Skeletal muscle cell (primary cell): ENCODE data around the gene TMEM205.
A peak's percentile ranks its signal among the peaks of the same experiment; 100 is the strongest.
"Not testable (repeated sequence)": the region's sequence is repeated elsewhere in the genome, so short reads cannot be mapped to it uniquely, and the experiment has no call there.

Source experiments
- DNase-seq: peaks from one replicate; pipeline ENCODE4 v3.0.0-alpha.2; 2010; ENCODE audit warnings: low read depth
- H3K4me3 ChIP-seq: 2 replicates; pipeline ENCODE4 v1.5.1; 2011; ENCODE audit warnings: low read depth, mild to moderate bottlenecking, control low read depth, low read length, moderate library complexity

Gene TMEM205

DNA sequence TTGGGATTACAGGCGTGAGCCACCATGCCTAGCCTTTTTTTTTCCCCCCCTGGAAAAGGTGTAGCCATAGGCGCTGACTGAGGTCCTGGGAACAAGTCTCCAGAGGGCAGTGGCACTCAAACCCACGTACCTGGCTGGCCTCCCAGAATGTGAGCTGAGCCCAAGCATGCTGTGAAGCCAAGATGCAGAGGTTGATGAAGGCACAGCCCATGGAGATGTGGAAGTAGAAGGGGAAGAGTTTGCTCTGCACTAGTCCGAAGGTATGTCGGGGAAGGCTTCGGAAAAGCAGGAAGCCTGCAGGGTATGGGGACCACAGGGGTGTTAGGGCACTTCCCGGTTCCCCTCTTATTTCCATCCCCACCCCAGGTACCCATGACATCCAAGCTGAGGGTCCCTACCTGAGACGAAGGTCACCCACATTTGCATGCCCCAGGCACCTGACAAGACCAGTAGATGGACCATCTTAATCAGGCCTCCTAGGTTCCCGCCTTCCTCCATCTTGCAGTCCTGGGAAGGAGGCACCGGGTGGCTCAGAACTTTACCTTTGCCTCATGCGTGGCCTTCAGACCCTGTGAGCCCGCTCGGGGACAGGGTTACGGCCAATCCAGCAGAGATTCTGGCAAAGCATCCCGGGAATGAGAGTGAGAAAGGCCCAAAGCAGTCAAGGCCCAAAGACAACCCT lies 805 bp downstream of the TMEM205 start:
- no peak for DNase-seq
- H3K4me3 ChIP-seq = peak overlapping the region; percentile 67

- DNase-seq = no peak
- no peak overlapping the region for H3K4me3 ChIP-seq
These were observed 3.6 kb downstream of the TMEM205 start for GRCh38 chr19:11342429-11342828.

GRCh38 chr19:11340099-11340467 lies 6.0 kb downstream of the TMEM205 start:
- not testable (repeated sequence) for H3K4me3 ChIP-seq, DNase-seq

GRCh38 chr19:11339254-11340098 lies 6.6 kb downstream of the TMEM205 start, which contains the start of gene RAB3D:
Gene RAB3D (minus strand): TSS chr19:11339657. CDS start chr19:11337399, 2,258 bp downstream.
- H3K4me3 ChIP-seq = peak within 1 kb of the TSS; percentile 49
- peak; percentile 38 for DNase-seq

DNA sequence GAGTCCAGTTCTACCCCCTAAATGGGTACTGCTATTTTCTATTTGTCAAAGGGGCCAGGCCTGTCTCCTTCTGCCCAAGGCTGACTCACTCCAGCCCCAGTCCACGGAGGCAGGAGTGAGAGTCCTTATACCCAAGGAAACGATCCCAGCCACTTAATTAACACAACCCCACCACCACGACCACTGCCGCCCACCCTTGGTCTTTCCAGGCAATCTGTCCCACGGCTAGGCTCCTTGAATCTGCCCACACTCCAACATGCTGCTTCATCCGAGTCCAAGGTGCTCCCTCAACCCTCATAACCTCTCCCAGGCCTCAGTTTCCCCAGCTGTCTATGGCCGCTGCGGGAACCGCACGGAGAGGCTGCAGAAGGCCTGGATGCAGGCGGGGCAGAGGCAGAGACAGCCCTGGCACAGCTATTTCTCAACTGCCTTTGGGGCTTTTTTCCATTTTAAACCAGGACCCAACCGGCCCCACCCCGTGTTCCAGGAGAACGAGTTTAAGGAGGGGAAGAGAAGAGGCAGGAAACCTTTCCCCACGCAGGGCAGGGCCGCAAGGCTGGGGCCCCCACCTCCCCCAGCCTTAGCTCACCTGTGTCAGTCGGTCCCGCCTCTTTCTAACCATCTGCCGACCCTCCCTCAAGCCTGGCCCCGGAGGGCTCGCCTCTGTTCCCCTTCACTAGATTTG lies 7.4 kb downstream of the TMEM205 start:
- DNase-seq = no peak
- peak overlapping the region; percentile 49 for H3K4me3 ChIP-seq

- no peak for DNase-seq
- no peak overlapping the region for H3K4me3 ChIP-seq
These were observed 7.9 kb downstream of the TMEM205 start for GRCh38 chr19:11338121-11338520.

- no peak for DNase-seq
- H3K4me3 ChIP-seq = no peak overlapping the region
These were observed 9.0 kb downstream of the TMEM205 start for GRCh38 chr19:11337080-11337479.

DNA sequence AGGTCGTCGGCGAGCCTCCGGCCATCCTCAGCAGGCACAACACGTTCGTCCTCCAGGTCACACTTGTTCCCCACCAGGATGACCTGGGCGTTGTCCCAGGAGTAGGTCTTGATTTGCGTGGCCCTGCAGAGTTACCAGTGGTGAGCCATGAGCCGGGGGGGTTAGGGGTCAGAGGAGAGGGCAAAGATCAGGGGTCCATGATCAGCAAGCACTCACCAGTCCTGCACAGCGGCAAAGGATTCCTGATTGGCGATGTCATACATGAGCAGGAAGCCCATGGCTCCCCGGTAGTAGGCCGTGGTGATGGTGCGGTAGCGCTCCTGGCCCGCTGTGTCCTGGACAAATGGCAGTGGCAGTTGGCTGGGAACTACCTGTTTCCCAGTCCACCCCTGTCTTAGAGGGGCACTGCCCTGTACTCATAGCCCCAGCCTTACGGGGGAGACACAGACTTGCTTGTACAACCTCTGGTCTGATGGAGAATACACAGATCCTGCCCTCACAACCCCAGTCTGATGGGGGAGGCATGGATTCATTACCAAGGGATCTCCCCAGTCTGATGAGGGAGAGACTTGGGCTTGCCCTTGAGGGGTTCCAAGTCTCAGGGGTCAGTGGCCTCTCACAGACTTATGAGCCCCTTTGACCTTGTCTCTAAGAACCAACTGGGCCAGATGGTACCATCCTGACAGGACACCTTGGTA lies 10.5 kb downstream of the TMEM205 start:
- no peak for DNase-seq
- H3K4me3 ChIP-seq = no peak overlapping the region

DNA sequence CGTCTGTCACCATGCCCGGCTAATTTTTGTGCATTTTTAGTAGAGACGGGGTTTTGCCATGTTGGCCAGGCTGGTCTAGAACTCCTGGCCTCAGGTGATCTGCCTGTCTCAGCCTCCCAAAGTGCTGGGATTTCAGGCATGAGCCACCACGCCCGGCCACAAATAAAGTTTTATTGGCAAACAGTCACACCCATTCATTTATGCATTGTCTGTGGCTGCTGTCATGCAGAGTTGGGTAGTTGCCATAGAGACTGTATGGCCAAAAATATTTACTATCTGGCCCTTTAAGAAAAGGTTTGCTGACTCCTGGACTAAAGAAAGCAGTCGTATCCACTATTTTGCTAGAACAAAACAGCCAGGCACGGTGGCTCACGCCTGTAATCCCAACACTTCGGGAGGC lies 12.2 kb downstream of the TMEM205 start:
- DNase-seq, H3K4me3 ChIP-seq: not testable (repeated sequence)

GRCh38 chr19:11332822-11333221 lies 13.2 kb downstream of the TMEM205 start:
- no peak for DNase-seq
- H3K4me3 ChIP-seq = no peak overlapping the region

GRCh38 chr19:11331502-11331901 lies 14.6 kb downstream of the TMEM205 start:
- no peak overlapping the region for H3K4me3 ChIP-seq
- no peak for DNase-seq

DNA sequence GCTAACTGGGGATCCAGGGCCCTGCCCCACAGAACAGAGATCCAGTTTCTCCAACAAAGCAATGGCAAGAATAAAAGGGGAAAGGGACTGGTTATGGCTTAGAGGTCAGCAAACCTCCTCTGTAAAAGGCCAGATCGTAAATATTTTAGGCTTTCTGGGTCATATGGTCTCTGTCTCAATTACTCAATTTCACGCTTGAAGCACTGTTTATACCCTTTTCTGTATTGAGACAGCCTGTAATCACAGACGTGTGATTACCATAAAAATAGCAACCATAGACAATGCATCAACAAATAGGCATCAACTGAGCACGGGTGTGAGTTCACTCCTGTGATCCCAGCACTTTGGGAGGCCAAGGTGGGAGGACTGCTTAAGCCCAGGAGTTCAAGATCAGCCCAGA lies 15.9 kb downstream of the TMEM205 start:
- H3K4me3 ChIP-seq = no peak overlapping the region

DNA sequence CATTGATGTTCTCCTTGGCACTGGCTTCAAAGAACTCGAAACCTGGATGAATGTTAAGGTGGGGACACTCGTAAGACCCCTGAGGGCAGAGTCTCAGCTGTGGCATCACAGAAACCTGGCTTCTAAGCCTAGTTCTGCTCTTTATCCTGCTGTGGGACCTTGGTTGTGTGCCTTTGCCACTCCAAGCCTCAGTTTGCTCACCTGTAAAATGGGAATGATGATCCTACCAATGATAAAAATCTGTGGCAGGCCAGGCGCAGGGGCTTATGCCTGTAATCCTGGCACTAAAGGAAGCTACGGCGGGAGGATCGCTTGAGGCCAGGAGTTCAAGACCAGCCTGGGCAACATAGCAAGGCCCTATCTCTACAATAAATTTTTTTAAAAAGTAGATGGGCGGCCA lies 20.5 kb downstream of the TMEM205 start:
- no peak overlapping the region for H3K4me3 ChIP-seq
- no peak for DNase-seq

More for the DNA sequence above, 15.9 kb downstream of the TMEM205 start:
- no peak for DNase-seq

DNA sequence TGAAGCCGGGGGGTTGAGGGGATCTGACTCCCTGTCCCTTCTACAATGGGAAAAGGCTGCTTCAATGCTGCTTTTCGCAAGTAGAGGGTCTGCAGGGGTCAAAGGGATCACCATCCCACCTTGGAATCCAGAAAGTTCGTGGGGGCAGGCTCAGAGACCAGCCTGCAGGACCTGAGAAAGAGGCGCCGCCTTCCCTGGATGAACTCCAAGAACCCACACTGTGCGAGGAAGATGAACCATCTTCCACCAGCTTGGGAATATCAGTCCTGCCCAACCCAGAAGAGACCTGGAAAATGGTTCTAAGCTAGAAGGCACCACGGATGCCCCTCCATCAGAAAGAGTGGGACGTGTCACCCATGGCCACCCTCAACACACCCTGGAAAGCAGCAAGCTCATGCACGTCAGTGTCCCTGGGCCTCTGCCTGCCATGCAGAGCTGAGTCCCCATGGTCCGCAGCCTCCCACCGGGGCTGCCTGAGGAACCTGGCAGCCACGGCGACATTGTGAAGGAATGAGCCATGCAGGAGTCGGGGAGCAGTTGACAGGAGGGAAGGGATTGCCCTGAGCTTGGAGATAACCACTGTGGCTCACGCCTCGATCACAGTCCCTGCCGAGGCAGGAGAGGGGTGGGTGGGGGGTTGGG lies 21.2 kb downstream of the TMEM205 start:
- no peak overlapping the region for H3K4me3 ChIP-seq
- no peak for DNase-seq

GRCh38 chr19:11324079-11324661 lies 21.9 kb downstream of the TMEM205 start:
- peak overlapping the region; percentile 2 for H3K4me3 ChIP-seq
- DNase-seq = peak; percentile 84

- DNase-seq = no peak
- no peak overlapping the region for H3K4me3 ChIP-seq
These were observed 22.4 kb downstream of the TMEM205 start for GRCh38 chr19:11323601-11324078.

DNA sequence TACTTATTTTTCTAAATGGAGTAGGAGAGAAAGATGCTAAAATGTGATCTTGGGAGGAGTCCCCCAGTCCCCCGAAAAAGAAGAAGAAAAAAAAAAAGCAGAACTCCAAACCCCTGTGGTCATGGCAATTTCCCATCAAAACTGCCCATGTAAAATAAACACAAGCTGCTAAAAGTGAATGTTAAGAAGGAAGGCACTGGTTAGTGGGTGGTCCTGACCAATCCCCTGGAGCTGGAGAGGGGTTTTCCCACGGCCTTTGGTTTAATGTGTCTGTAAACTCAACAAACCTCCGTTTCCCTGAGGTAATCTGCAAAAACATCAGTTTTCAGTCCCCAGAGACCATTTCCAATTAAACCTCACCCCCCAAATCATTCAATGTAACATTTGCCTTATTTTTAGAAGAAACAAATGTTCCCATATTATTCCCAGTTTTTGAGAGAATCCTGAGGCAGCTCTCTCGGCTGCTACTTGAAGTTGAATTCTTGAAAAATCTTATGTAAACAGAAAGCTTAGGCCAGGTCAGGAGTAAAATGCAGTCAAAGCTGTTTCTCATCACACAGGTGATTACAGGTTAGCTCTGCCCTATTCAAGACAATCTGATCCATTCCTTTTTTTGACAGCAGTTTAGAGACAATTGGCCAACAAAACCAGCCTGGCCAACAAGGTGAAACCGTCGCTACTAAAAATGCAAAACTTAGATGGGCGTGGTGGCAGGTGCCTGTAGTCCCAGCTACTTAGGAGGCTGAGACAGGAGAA lies 23.6 kb downstream of the TMEM205 start:
- DNase-seq = no peak

More for the DNA sequence above, 23.6 kb downstream of the TMEM205 start:
- H3K4me3 ChIP-seq = no peak overlapping the region
